Endothelial cell of umbilical vein (primary cell): ENCODE measurements around the gene LCE3D. TPM values are rescaled to one million over a fixed set of nuclear protein-coding genes. Genes with fewer than 3 reads are reported as not detected.

Experiments
- BruUV-seq: library from RNA; stranded (reverse); fragments of 400-500 nt; replicated peaks from 2 replicates; lab custom pipeline; 2021; lab: Mats Ljungman, UMichigan
- CTCF ChIA-PET: fragments of 300-600, 350-600 bp; sonication (Branson Sonifier 250); formaldehyde crosslinking; loops from one replicate; lab custom pipeline; 2021; ENCODE audit warnings: antibody characterized with exemption, inconsistent platforms; lab: Charles Lee
- POLR2A ChIA-PET: fragments of 300-600, 350-600 bp; sonication (Branson Sonifier 250); formaldehyde crosslinking; loops from one replicate; lab custom pipeline; 2021; ENCODE audit warnings: antibody characterized with exemption, inconsistent platforms; lab: Charles Lee
- DNase-seq: peaks from one replicate; pipeline ENCODE4 v3.0.0-alpha.2; 2011; ENCODE audit warnings: low read depth, low spot score
- FAIRE-seq: peaks from 2 replicates; lab custom pipeline; 2011; peaks lifted over from hg19 to GRCh38; lab: Jason Lieb, UNC
- H2AFZ ChIP-seq: 2 replicates; pipeline ENCODE4 v1.6.0; 2012; ENCODE audit warnings: low read depth, low read length, control low read depth, inconsistent platforms
- H3K27ac ChIP-seq: 2 replicates; pipeline ENCODE4 v1.5.1; 2011; ENCODE audit warnings: low read depth, mild to moderate bottlenecking, control low read depth, low read length, moderate library complexity; ENCODE audit not compliant: insufficient read depth
- H3K27me3 ChIP-seq, 2 experiments: 2 replicates each; pipeline versions ENCODE4 v1.6.0 to v1.6.1; 2011; ENCODE audit warnings: low read length in 2 of 2, mixed read lengths in 1 of 2; ENCODE audit not compliant: control insufficient read depth in 2 of 2, insufficient read depth in 2 of 2
- H3K36me3 ChIP-seq, 2 experiments: 2 replicates in 1 of 2; 3 replicates in 1 of 2; pipeline ENCODE4 v1.5.1; 2011; ENCODE audit warnings: low read length in 2 of 2, mild to moderate bottlenecking in 1 of 2, moderate library complexity in 1 of 2; ENCODE audit not compliant: control insufficient read depth in 2 of 2, insufficient read depth in 2 of 2; ENCODE audit errors: extremely low read depth in 1 of 2
- H3K4me1 ChIP-seq: 3 replicates; pipeline ENCODE4 v1.5.1; 2011; ENCODE audit warnings: mild to moderate bottlenecking, low read length; ENCODE audit not compliant: control insufficient read depth, insufficient read depth; ENCODE audit errors: extremely low read depth
- H3K4me2 ChIP-seq: 2 replicates; pipeline ENCODE4 v1.6.1; 2011; ENCODE audit warnings: low read length, control low read depth, mixed read lengths; ENCODE audit not compliant: insufficient read depth
- H3K4me3 ChIP-seq, 3 experiments: fragments of 200-600 bp in 1 of 3; sonication (generic), shearing (Covaris generic) in 1 of 3; replicated peaks in 1 of 3; 2 replicates each; pipeline ENCODE4 v1.5.1; 2011 to 2016; ENCODE audit warnings: control low read depth in 3 of 3, low read length in 3 of 3, mild to moderate bottlenecking in 2 of 3, inconsistent platforms in 1 of 3, low read depth in 1 of 3, moderate library complexity in 1 of 3; ENCODE audit not compliant: insufficient read depth in 1 of 3
- H3K79me2 ChIP-seq: 2 replicates; pipeline ENCODE4 v1.6.0; 2012; ENCODE audit warnings: low read length, inconsistent platforms; ENCODE audit not compliant: control insufficient read depth, insufficient read depth
- H3K9ac ChIP-seq: replicated peaks from 2 replicates; pipeline ENCODE3; 2011; ENCODE audit warnings: low read length, control low read depth; ENCODE audit not compliant: insufficient read depth; ENCODE audit errors: extremely low read depth
- H3K9me1 ChIP-seq: replicated peaks from 3 replicates; pipeline ENCODE4 v1.6.0; 2011; ENCODE audit warnings: mild to moderate bottlenecking, low read length; ENCODE audit not compliant: control insufficient read depth, insufficient read depth; ENCODE audit errors: extremely low read depth
- H3K9me3 ChIP-seq: replicated peaks from 2 replicates; pipeline ENCODE4 v1.5.1; 2012; ENCODE audit warnings: low read length, inconsistent platforms; ENCODE audit not compliant: control insufficient read depth, insufficient read depth
- H4K20me1 ChIP-seq: replicated peaks from 2 replicates; pipeline ENCODE3; 2011; ENCODE audit warnings: mild to moderate bottlenecking, low read length; ENCODE audit not compliant: control insufficient read depth, insufficient read depth; ENCODE audit errors: extremely low read depth
- CTCF ChIP-seq, 2 donors: IDR thresholded peaks; 1 replicate in 1 of 2; 2 replicates in 1 of 2; pipeline ENCODE4 v1.5.1; 2011; ENCODE audit warnings: low read length in 2 of 2, mild to moderate bottlenecking in 2 of 2, moderate library complexity in 2 of 2, control low read depth in 1 of 2, inconsistent platforms in 1 of 2, low read depth in 1 of 2; ENCODE audit not compliant: insufficient read depth in 1 of 2; ENCODE audit errors: extremely low read depth in 1 of 2
- EZH2 ChIP-seq: IDR thresholded peaks from 2 replicates; pipeline ENCODE4 v1.6.1; 2012; ENCODE audit warnings: borderline replicate concordance, low read depth, mild to moderate bottlenecking, moderate library complexity, low read length, inconsistent platforms; ENCODE audit not compliant: severe bottlenecking
- FOS ChIP-seq: IDR thresholded peaks from 2 replicates; pipeline ENCODE4 v1.6.1; 2011; ENCODE audit warnings: mild to moderate bottlenecking, low read length, moderate library complexity, borderline replicate concordance; ENCODE audit not compliant: insufficient read depth
- GATA2 ChIP-seq: IDR thresholded peaks from 2 replicates; pipeline ENCODE4 v1.7.0; 2011; ENCODE audit warnings: low read depth, mild to moderate bottlenecking, moderate library complexity, mixed read lengths, low read length; ENCODE audit not compliant: insufficient read length, insufficient read depth
- JUN ChIP-seq: IDR thresholded peaks from 2 replicates; pipeline ENCODE4 v1.6.1; 2011; ENCODE audit warnings: borderline replicate concordance, low read depth; ENCODE audit not compliant: insufficient read length, insufficient read depth
- MYC ChIP-seq: IDR thresholded peaks from one replicate; pipeline ENCODE4 v1.6.1; 2011; ENCODE audit warnings: mild to moderate bottlenecking, low read depth, low read length
- POLR2A ChIP-seq: IDR thresholded peaks from 2 replicates; pipeline ENCODE4 v1.6.1; 2012; ENCODE audit warnings: low read depth, mild to moderate bottlenecking, control low read depth, low read length
- POLR2AphosphoS5 ChIP-seq: IDR thresholded peaks from 2 replicates; pipeline ENCODE4 v1.6.1; 2012; ENCODE audit warnings: low read depth, mild to moderate bottlenecking, control low read depth, low read length, moderate library complexity; ENCODE audit not compliant: insufficient read depth
- dilution Hi-C: fragments of 300-500 bp; cut with MboI; formaldehyde crosslinking; loops from one replicate; pipeline ENCODE4 v1.15.0; 2019; ENCODE audit warnings: low sequenced_read_pairs; ENCODE audit not compliant: extremely low pct_ligation_motif_present
- intact Hi-C: fragments of 100-400 bp; cut with micrococcal nuclease; formaldehyde crosslinking; loops from one replicate; pipeline ENCODE4 v1.10.0; 2022
- polyA plus RNA-seq, 4 experiments: library from polyadenylated mRNA; depleted of rRNA in 3 of 4; stranded (reverse) in 3 of 4; unstranded in 1 of 4; fragments of >200 nt; gene quantifications; 2 replicates each; pipeline versions ENCODE4 v1.2.1 to v1.2.3, GENCODE V29; 2011 to 2012; ENCODE audit warnings: missing spikeins in 1 of 4
- total RNA-seq: library from RNA; stranded (reverse); gene quantifications from 2 replicates; pipeline ENCODE4 v1.2.3, GENCODE V29; 2021
- TF ChIP-seq, protein P1 (sequence below): IDR thresholded peaks from 2 replicates; pipeline ENCODE4 v1.6.1; 2011; ENCODE audit not compliant: insufficient read depth, insufficient read length

The LCE3D gene
- total and polyA plus RNA-seq, 2 donors (not counting 3 experiments of a cell fraction or from before 2014, with no cell fraction given) = not detected

GRCh38 chr1:152623203-152623844 lies 43.0 kb upstream of the LCE3D start:
- H3K27ac ChIP-seq = no peak overlapping the region

More at GRCh38 chr1:152623203-152623844, 43.0 kb upstream of the LCE3D start:
- no peak overlapping the region for H3K4me2 ChIP-seq
- no peak overlapping the region for H2AFZ ChIP-seq
- intact Hi-C loops (no loop called here), dilution Hi-C loops (no loop called here)
- no peaks in the 10 kb centered on the region for H3K79me2 ChIP-seq
- no peaks in the 10 kb centered on the region for H3K4me1 ChIP-seq
- peaks cover 2% of the 10 kb centered on the region for H3K9me3 ChIP-seq
- TF ChIP-seq CTCF (IDR thresholded peaks at IDR 0.05; ENCODE audit: extremely low read depth in 1 of 2, insufficient read depth in 1 of 2, low read depth in 1 of 2, low read length in 2 of 2) (no peak), JUN (no peak), MYC (no peak), POLR2A (no peak), EZH2 (no peak), POLR2AphosphoS5 (no peak), GATA2 (no peak), FOS (no peak)
- TF ChIP-seq, protein P1, sequence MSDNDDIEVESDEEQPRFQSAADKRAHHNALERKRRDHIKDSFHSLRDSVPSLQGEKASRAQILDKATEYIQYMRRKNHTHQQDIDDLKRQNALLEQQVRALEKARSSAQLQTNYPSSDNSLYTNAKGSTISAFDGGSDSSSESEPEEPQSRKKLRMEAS = no peak
- no TSS peak for BruUV-seq
- H3K9me1 ChIP-seq = no peaks in the 10 kb centered on the region
- POLR2A ChIA-PET = no interaction called here
- no peaks in the 10 kb centered on the region for H4K20me1 ChIP-seq
- H3K9ac ChIP-seq = no peak overlapping the region
- FAIRE-seq = no peak
- no peak for DNase-seq
- CTCF ChIA-PET = interaction anchor here (1.4 kb wide), 1 partner anchor 13 kb away, joined by 3 read pairs; no protein-coding TSS in a partner anchor
- no peak overlapping the region for H3K4me3 ChIP-seq
- no peaks in the 10 kb centered on the region for H3K27me3 ChIP-seq
- H3K36me3 ChIP-seq = no peaks in the 10 kb centered on the region
